ENCODE measurements around the gene CTPS2. TPM values are rescaled to one million over a fixed set of nuclear protein-coding genes. Genes with fewer than 3 reads are reported as not detected.

Gene CTPS2
- total and polyA plus RNA-seq, 2 donors (not counting 3 experiments of a cell fraction or from before 2014, with no cell fraction given): 7.4 to 15.7 TPM

GRCh38 chrX:16653424-16653823, 59.0 kb downstream of the CTPS2 start:
- FAIRE-seq (no peak), DNase-seq (ENCODE audit: low read depth, low spot score) (no peak)
- Histone ChIP-seq H3K4me1 (ENCODE audit: control insufficient read depth, extremely low read depth, insufficient read depth, low read length) (no peaks in the 10 kb centered on the region), H4K20me1 (replicated peaks; ENCODE audit: control insufficient read depth, extremely low read depth, insufficient read depth, low read length) (no peaks in the 10 kb centered on the region), H3K79me2 (ENCODE audit: control insufficient read depth, insufficient read depth, low read length) (no peaks in the 10 kb centered on the region), H3K27ac (ENCODE audit: insufficient read depth, low read depth, low read length) (no peak overlapping the region), H3K9me1 (replicated peaks; ENCODE audit: control insufficient read depth, extremely low read depth, insufficient read depth, low read length) (no peaks in the 10 kb centered on the region), H3K9ac (replicated peaks; ENCODE audit: extremely low read depth, insufficient read depth, low read length) (no peak overlapping the region), H2AFZ (ENCODE audit: low read depth, low read length) (no peak overlapping the region), H3K36me3 (ENCODE audit: control insufficient read depth in 2 of 2, extremely low read depth in 1 of 2, insufficient read depth in 2 of 2, low read length in 2 of 2) (no peaks in the 10 kb centered on the region), H3K9me3 (replicated peaks; ENCODE audit: control insufficient read depth, insufficient read depth, low read length) (no peaks in the 10 kb centered on the region), H3K4me3 (replicated peaks in 1 of 3; ENCODE audit: insufficient read depth in 1 of 3, low read depth in 1 of 3, low read length in 3 of 3) (no peak overlapping the region), H3K4me2 (ENCODE audit: insufficient read depth, low read length) (no peak overlapping the region), H3K27me3 (ENCODE audit: control insufficient read depth in 2 of 2, insufficient read depth in 2 of 2, low read length in 2 of 2) (no peaks in the 10 kb centered on the region)
- CTCF ChIA-PET: interaction anchor here (1.9 kb wide), 1 partner anchor 217 kb away, joined by 3 read pairs; no protein-coding TSS in a partner anchor
- intact Hi-C loops (cut with micrococcal nuclease) (no loop called here), dilution Hi-C loops (cut with MboI; ENCODE audit: extremely low pct_ligation_motif_present, low sequenced_read_pairs) (no loop called here)
- no TSS peak for BruUV-seq (replicated peaks)
- TF ChIP-seq MYC (IDR thresholded peaks at IDR 0.05; ENCODE audit: low read depth, low read length): no peak
- POLR2A ChIA-PET: no interaction called here

GRCh38 chrX:16651391-16652024, 61.0 kb downstream of the CTPS2 start:
- intact Hi-C loops (cut with micrococcal nuclease) (no loop called here), dilution Hi-C loops (cut with MboI; ENCODE audit: extremely low pct_ligation_motif_present, low sequenced_read_pairs) (no loop called here)
- Histone ChIP-seq H3K36me3 (ENCODE audit: control insufficient read depth in 2 of 2, extremely low read depth in 1 of 2, insufficient read depth in 2 of 2, low read length in 2 of 2) (no peaks in the 10 kb centered on the region), H3K27ac (ENCODE audit: insufficient read depth, low read depth, low read length) (no peak overlapping the region), H3K4me2 (ENCODE audit: insufficient read depth, low read length) (no peak overlapping the region), H3K9me3 (replicated peaks; ENCODE audit: control insufficient read depth, insufficient read depth, low read length) (no peaks in the 10 kb centered on the region), H3K4me1 (ENCODE audit: control insufficient read depth, extremely low read depth, insufficient read depth, low read length) (no peaks in the 10 kb centered on the region), H3K27me3 (ENCODE audit: control insufficient read depth in 2 of 2, insufficient read depth in 2 of 2, low read length in 2 of 2) (no peaks in the 10 kb centered on the region), H2AFZ (ENCODE audit: low read depth, low read length) (no peak overlapping the region), H3K4me3 (replicated peaks in 1 of 3; ENCODE audit: insufficient read depth in 1 of 3, low read depth in 1 of 3, low read length in 3 of 3) (no peak overlapping the region), H4K20me1 (replicated peaks; ENCODE audit: control insufficient read depth, extremely low read depth, insufficient read depth, low read length) (no peaks in the 10 kb centered on the region), H3K79me2 (ENCODE audit: control insufficient read depth, insufficient read depth, low read length) (no peaks in the 10 kb centered on the region), H3K9me1 (replicated peaks; ENCODE audit: control insufficient read depth, extremely low read depth, insufficient read depth, low read length) (no peaks in the 10 kb centered on the region), H3K9ac (replicated peaks; ENCODE audit: extremely low read depth, insufficient read depth, low read length) (no peak overlapping the region)
- no TSS peak for BruUV-seq (replicated peaks)
- FAIRE-seq: no peak
- TF ChIP-seq FOS (IDR thresholded peaks at IDR 0.05; ENCODE audit: borderline replicate concordance, insufficient read depth, low read length): no peak
- DNase-seq (ENCODE audit: low read depth, low spot score): no peak
- ChIA-PET CTCF (interaction anchor here (0.7 kb wide), 1 partner anchor 12 kb away, joined by 3 read pairs; no protein-coding TSS in a partner anchor), POLR2A (no interaction called here)

All from endothelial cell of umbilical vein (primary cell).